Natural killer cell (primary cell): ENCODE measurements around the gene TPRG1. TPM values are rescaled to one million over a fixed set of nuclear protein-coding genes. Genes with fewer than 3 reads are reported as not detected.

Experiments used
- ATAC-seq, 3 donors: fragments of 150-1000 bp in 2 of 3; fragments of 200-7000 bp in 1 of 3; cut with Tn5 transposase; 1 replicate in 1 of 3; 2 replicates in 2 of 3; pipeline ENCODE4 v1.10.0; 2021; ENCODE audit warnings: mild to moderate bottlenecking in 2 of 3, moderate library complexity in 2 of 3
- DNase-seq, 2 donors: peaks; one replicate each; pipeline versions ENCODE4 v3.0.0 to v3.0.0-alpha.2; 2013 to 2021; ENCODE audit warnings: mixed read lengths in 1 of 2
- H3K27ac ChIP-seq: one replicate; pipeline ENCODE4 v1.5.1; 2013; ENCODE audit warnings: mild to moderate bottlenecking, low read length
- H3K27me3 ChIP-seq: one replicate; pipeline ENCODE4 v1.6.1; 2013; ENCODE audit warnings: low read length; ENCODE audit not compliant: control insufficient read depth, insufficient read depth
- H3K36me3 ChIP-seq: one replicate; pipeline ENCODE4 v1.6.1; 2013; ENCODE audit warnings: low read length; ENCODE audit not compliant: control insufficient read depth, insufficient read depth
- H3K4me1 ChIP-seq: one replicate; pipeline ENCODE4 v1.6.1; 2013; ENCODE audit warnings: low read length; ENCODE audit not compliant: control insufficient read depth, insufficient read depth
- H3K4me3 ChIP-seq: one replicate; pipeline ENCODE4 v1.5.1; 2013; ENCODE audit warnings: low read length
- H3K9me3 ChIP-seq: one replicate; pipeline ENCODE4 v1.6.1; 2013; ENCODE audit warnings: low read length; ENCODE audit not compliant: control insufficient read depth, insufficient read depth
- H3K27ac Mint-ChIP-seq, 2 donors: one replicate each; pipeline ENCODE4 v1.8.0; 2022; ENCODE audit warnings: mild to moderate bottlenecking in 2 of 2, mixed read lengths in 2 of 2, moderate library complexity in 1 of 2
- H3K27me3 Mint-ChIP-seq, 2 donors: one replicate each; pipeline ENCODE4 v1.8.0; 2022; ENCODE audit warnings: low read depth in 2 of 2, mixed read lengths in 2 of 2
- H3K36me3 Mint-ChIP-seq: one replicate; pipeline ENCODE4 v1.8.0; 2022; ENCODE audit warnings: mixed read lengths
- H3K4me1 Mint-ChIP-seq, 2 donors: one replicate each; pipeline ENCODE4 v1.8.0; 2022; ENCODE audit warnings: mixed read lengths in 2 of 2
- H3K4me3 Mint-ChIP-seq: one replicate; pipeline ENCODE4 v1.8.0; 2022; ENCODE audit warnings: mild to moderate bottlenecking, moderate library complexity, mixed read lengths
- H3K9me3 Mint-ChIP-seq, 2 donors: one replicate each; pipeline ENCODE4 v1.8.0; 2022; ENCODE audit warnings: mixed read lengths in 2 of 2
- WGBS: methylation state at CpG from one replicate; pipeline ENCODE4 v1.1.7; 2013; ENCODE audit warnings: missing lambda C conversion rate; ENCODE audit not compliant: insufficient coverage; 5-methylcytosine and 5-hydroxymethylcytosine counted together
- intact Hi-C: fragments of 100-400 bp; cut with micrococcal nuclease; formaldehyde crosslinking; loops from one replicate; pipeline ENCODE4 v1.14.2; 2022
- total RNA-seq, 4 donors: library from RNA; stranded (reverse); fragments of 120-200 nt in 1 of 4; gene quantifications; one replicate each; pipeline versions ENCODE4 v1.2.3 to v1.2.4, GENCODE V29; 2013 to 2022
- TF ChIP-seq, protein P1 (sequence below): fragments of 200-600 bp; IDR thresholded peaks from one replicate; pipeline ENCODE4 v1.8.0; 2022; ENCODE audit warnings: antibody characterized with exemption

Gene TPRG1
- total RNA-seq, 3 donors from 2014 or later (not counting 1 experiment from before 2014, with no cell fraction given), result 1.3 to 4.6 (median 1.9) TPM

DNA sequence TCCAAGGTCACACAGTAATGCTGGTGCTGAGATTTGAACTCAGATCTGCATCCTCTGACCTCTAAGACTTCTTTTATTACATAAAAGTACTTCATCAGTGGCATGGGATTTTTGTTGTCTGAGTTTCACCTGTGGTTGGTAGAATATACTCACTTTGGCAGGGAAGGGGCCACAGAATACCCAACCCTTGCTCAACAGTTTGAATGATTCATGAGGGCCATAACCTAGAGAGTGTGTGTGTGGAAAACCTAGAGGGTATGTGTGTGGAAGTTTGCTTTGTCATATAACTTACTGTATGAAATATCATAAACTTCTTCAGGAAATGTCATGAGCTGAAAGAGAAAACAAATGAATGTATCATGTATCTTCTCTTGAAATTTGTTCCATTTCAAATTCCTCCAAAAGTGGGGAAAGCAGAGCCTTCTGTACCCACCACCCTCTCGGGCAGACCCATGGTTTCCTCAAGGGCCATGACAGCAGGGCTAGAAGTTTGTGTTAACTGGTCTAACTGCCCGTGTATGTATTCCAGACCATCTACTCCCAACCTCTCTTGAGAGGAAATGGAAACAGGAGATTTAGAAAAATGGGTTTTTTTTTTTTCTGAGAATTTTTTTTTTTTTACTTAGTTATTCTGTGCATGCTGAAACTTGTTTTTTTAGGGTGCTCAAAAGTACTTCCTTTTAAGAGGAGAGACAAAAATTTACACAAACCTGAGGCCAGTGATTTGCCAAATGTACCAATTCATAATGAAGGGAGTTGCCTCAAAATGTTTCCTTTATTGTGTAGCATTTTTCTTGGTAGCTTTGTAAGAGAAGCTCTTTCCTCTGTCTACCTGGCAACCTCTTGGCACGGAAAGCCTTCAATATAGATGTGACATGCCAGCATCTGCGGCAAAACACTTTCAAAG, 127.0 kb downstream of the TPRG1 start:
- no peak overlapping the region for H3K27ac ChIP-seq
- H3K9me3 Mint-ChIP-seq, result no peaks in the 10 kb centered on the region
- no peaks in the 10 kb centered on the region for H3K36me3 ChIP-seq
- no peaks in the 10 kb centered on the region for H3K4me1 Mint-ChIP-seq
- H3K4me3 ChIP-seq, result no peak overlapping the region
- no peak overlapping the region for H3K27ac Mint-ChIP-seq
- H3K27me3 Mint-ChIP-seq, result peaks cover 0 to 7% of the 10 kb centered on the region in 2 donors
- no peaks in the 10 kb centered on the region for H3K27me3 ChIP-seq
- intact Hi-C loops, result no loop called here
- H3K9me3 ChIP-seq, result no peaks in the 10 kb centered on the region
- DNase-seq (no peak), ATAC-seq (no peak)
- TF ChIP-seq, protein P1, sequence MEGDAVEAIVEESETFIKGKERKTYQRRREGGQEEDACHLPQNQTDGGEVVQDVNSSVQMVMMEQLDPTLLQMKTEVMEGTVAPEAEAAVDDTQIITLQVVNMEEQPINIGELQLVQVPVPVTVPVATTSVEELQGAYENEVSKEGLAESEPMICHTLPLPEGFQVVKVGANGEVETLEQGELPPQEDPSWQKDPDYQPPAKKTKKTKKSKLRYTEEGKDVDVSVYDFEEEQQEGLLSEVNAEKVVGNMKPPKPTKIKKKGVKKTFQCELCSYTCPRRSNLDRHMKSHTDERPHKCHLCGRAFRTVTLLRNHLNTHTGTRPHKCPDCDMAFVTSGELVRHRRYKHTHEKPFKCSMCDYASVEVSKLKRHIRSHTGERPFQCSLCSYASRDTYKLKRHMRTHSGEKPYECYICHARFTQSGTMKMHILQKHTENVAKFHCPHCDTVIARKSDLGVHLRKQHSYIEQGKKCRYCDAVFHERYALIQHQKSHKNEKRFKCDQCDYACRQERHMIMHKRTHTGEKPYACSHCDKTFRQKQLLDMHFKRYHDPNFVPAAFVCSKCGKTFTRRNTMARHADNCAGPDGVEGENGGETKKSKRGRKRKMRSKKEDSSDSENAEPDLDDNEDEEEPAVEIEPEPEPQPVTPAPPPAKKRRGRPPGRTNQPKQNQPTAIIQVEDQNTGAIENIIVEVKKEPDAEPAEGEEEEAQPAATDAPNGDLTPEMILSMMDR, result no peak
- H3K4me3 Mint-ChIP-seq, result no peak overlapping the region
- H3K36me3 Mint-ChIP-seq, result no peaks in the 10 kb centered on the region
- no peaks in the 10 kb centered on the region for H3K4me1 ChIP-seq
- WGBS, result 98% methylated on average over 3 of the region's 4 CpGs

GRCh38 chr3:189300345-189300744, 128.6 kb downstream of the TPRG1 start:
- Mint-ChIP-seq H3K4me1 (no peaks in the 10 kb centered on the region), H3K27ac (no peak overlapping the region), H3K4me3 (no peak overlapping the region), H3K36me3 (no peaks in the 10 kb centered on the region), H3K27me3 (peaks cover 0 to 7% of the 10 kb centered on the region in 2 donors), H3K9me3 (no peaks in the 10 kb centered on the region)
- Histone ChIP-seq H3K4me1 (no peaks in the 10 kb centered on the region), H3K36me3 (no peaks in the 10 kb centered on the region), H3K27ac (no peak overlapping the region), H3K9me3 (no peaks in the 10 kb centered on the region), H3K4me3 (no peak overlapping the region), H3K27me3 (no peaks in the 10 kb centered on the region)
- ATAC-seq (no peak), DNase-seq (no peak)
- intact Hi-C loops, result no loop called here
- WGBS, result 100% methylated on average over 1 of the region's 1 CpG
- TF ChIP-seq, protein P1, result no peak

DNA sequence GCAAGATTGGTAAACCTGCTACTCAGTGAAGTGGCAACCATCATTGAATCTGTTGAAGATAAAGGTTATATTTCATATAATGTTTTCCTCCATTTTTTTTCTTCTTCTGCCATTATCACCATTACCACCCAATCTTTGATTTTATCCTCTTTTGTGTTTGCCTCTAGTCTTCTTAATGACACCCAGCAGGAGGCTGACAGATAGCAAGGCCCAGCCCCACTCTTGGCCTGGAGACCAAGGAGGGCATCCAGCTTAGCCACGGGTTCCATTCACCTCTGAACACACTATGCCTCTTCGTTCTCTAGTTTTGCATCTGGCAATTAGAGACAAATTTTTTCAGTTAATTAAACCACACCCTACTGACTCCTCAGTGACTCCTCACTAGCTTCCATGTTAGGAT, 129.7 kb downstream of the TPRG1 start:
- no peaks in the 10 kb centered on the region for H3K9me3 Mint-ChIP-seq
- intact Hi-C loops, result no loop called here
- H3K27ac ChIP-seq, result no peak overlapping the region
- H3K9me3 ChIP-seq, result no peaks in the 10 kb centered on the region
- H3K4me1 Mint-ChIP-seq, result no peaks in the 10 kb centered on the region
- H3K4me1 ChIP-seq, result no peaks in the 10 kb centered on the region
- H3K27me3 ChIP-seq, result no peaks in the 10 kb centered on the region
- WGBS, result 89% methylated on average over 2 of the region's 2 CpGs
- TF ChIP-seq, protein P1, result no peak
- no peak overlapping the region for H3K4me3 ChIP-seq
- H3K36me3 ChIP-seq, result no peaks in the 10 kb centered on the region
- H3K27me3 Mint-ChIP-seq, result peaks cover 0 to 7% of the 10 kb centered on the region in 2 donors
- no peaks in the 10 kb centered on the region for H3K36me3 Mint-ChIP-seq
- DNase-seq, result no peak
- no peak overlapping the region for H3K27ac Mint-ChIP-seq
- H3K4me3 Mint-ChIP-seq, result no peak overlapping the region
- ATAC-seq, result no peak
